Measurements from ENCODE around the gene DEAF1. TPM values are rescaled to one million over a fixed set of nuclear protein-coding genes. Genes with fewer than 3 reads are reported as not detected.

DEAF1 gene
- total and polyA plus RNA-seq, 2 donors (not counting 3 experiments of a cell fraction or from before 2014, with no cell fraction given), result 43.6 to 55.7 TPM

GRCh38 chr11:609341-609811 is 85.6 kb downstream of the DEAF1 start:
- Histone ChIP-seq H3K27me3 (ENCODE audit: control insufficient read depth in 2 of 2, insufficient read depth in 2 of 2, low read length in 2 of 2) (no peaks in the 10 kb centered on the region), H3K4me1 (ENCODE audit: control insufficient read depth, extremely low read depth, insufficient read depth, low read length) (no peaks in the 10 kb centered on the region), H3K27ac (ENCODE audit: insufficient read depth, low read depth, low read length) (no peak overlapping the region), H3K4me2 (ENCODE audit: insufficient read depth, low read length) (no peak overlapping the region), H4K20me1 (replicated peaks; ENCODE audit: control insufficient read depth, extremely low read depth, insufficient read depth, low read length) (no peaks in the 10 kb centered on the region), H3K9me3 (replicated peaks; ENCODE audit: control insufficient read depth, insufficient read depth, low read length) (no peaks in the 10 kb centered on the region), H3K4me3 (replicated peaks in 1 of 3; ENCODE audit: insufficient read depth in 1 of 3, low read depth in 1 of 3, low read length in 3 of 3) (no peak overlapping the region), H3K79me2 (ENCODE audit: control insufficient read depth, insufficient read depth, low read length) (no peaks in the 10 kb centered on the region), H3K9me1 (replicated peaks; ENCODE audit: control insufficient read depth, extremely low read depth, insufficient read depth, low read length) (no peaks in the 10 kb centered on the region), H3K9ac (replicated peaks; ENCODE audit: extremely low read depth, insufficient read depth, low read length) (no peak overlapping the region), H3K36me3 (ENCODE audit: control insufficient read depth in 2 of 2, extremely low read depth in 1 of 2, insufficient read depth in 2 of 2, low read length in 2 of 2) (peaks cover 14 to 73% of the 10 kb centered on the region in 2 experiments), H2AFZ (ENCODE audit: low read depth, low read length) (no peak overlapping the region)
- CTCF ChIA-PET, result interaction anchor here (1.1 kb wide), 1 partner anchor 55 kb away, joined by 3 read pairs; no protein-coding TSS in a partner anchor
- FAIRE-seq (no peak), DNase-seq (ENCODE audit: low read depth, low spot score) (no peak)
- dilution Hi-C loops (cut with MboI; ENCODE audit: extremely low pct_ligation_motif_present, low sequenced_read_pairs), result no loop called here
- intact Hi-C loops (cut with micrococcal nuclease), result no loop called here
- BruUV-seq (replicated peaks), result no TSS peak
- POLR2A ChIA-PET, result no interaction called here
- TF ChIP-seq GATA2 (IDR thresholded peaks at IDR 0.05; ENCODE audit: insufficient read depth, insufficient read length, low read depth, low read length), result no peak
- no peak for TF ChIP-seq MYC (IDR thresholded peaks at IDR 0.05; ENCODE audit: low read depth, low read length)
- no peak for TF ChIP-seq POLR2AphosphoS5 (IDR thresholded peaks at IDR 0.05; ENCODE audit: insufficient read depth, low read depth, low read length)
- TF ChIP-seq CTCF (IDR thresholded peaks at IDR 0.05; ENCODE audit: extremely low read depth in 1 of 2, insufficient read depth in 1 of 2, low read depth in 1 of 2, low read length in 2 of 2), result no peak
- TF ChIP-seq MAX (IDR thresholded peaks at IDR 0.05; ENCODE audit: insufficient read depth, insufficient read length), result no peak
- TF ChIP-seq EZH2 (IDR thresholded peaks at IDR 0.05; ENCODE audit: borderline replicate concordance, low read depth, low read length, severe bottlenecking), result no peak
- TF ChIP-seq FOS (IDR thresholded peaks at IDR 0.05; ENCODE audit: borderline replicate concordance, insufficient read depth, low read length), result no peak
- no peak for TF ChIP-seq JUN (IDR thresholded peaks at IDR 0.05; ENCODE audit: borderline replicate concordance, insufficient read depth, insufficient read length, low read depth)
- no peak for TF ChIP-seq POLR2A (IDR thresholded peaks at IDR 0.05; ENCODE audit: low read depth, low read length)

Measured in endothelial cell of umbilical vein (primary cell).